COLO829 (cell line): ENCODE results near the gene CXCL5.
"Not testable (repeated sequence)": the region's sequence is repeated elsewhere in the genome, so short reads cannot be mapped to it uniquely, and the experiment has no call there.

ENCODE experiments used
- DNase-seq: peaks from one replicate; pipeline ENCODE4 v3.0.0; 2012; ENCODE audit warnings: low spot score

The CXCL5 gene

GRCh38 chr4:74015126-74015780, 16.8 kb upstream of the CXCL5 start:
- DNase-seq = no peak

- DNase-seq = no peak
These were observed 15.9 kb upstream of the CXCL5 start for GRCh38 chr4:74014332-74014731.

GRCh38 chr4:74013264-74013663, 14.8 kb upstream of the CXCL5 start:
- DNase-seq = no peak

GRCh38 chr4:74012130-74012529, 13.7 kb upstream of the CXCL5 start:
- DNase-seq = no peak

GRCh38 chr4:74009307-74009706, 10.8 kb upstream of the CXCL5 start:
- DNase-seq = no peak

- DNase-seq = peak; percentile 21
These were observed 7.6 kb upstream of the CXCL5 start for GRCh38 chr4:74006009-74006476.

GRCh38 chr4:74005528-74005927, 7.1 kb upstream of the CXCL5 start:
- DNase-seq = no peak

GRCh38 chr4:74004668-74005067, 6.2 kb upstream of the CXCL5 start:
- DNase-seq = no peak

- no peak for DNase-seq
These were observed 1.8 kb upstream of the CXCL5 start for GRCh38 chr4:74000301-74000700.

GRCh38 chr4:73992050-73992449, 6.4 kb downstream of the CXCL5 start:
- DNase-seq = no peak

- no peak for DNase-seq
These were observed 6.8 kb downstream of the CXCL5 start for GRCh38 chr4:73991742-73992000.

- no peak for DNase-seq
These were observed 7.3 kb downstream of the CXCL5 start for GRCh38 chr4:73990988-73991741.

- no peak for DNase-seq
These were observed 8.5 kb downstream of the CXCL5 start for GRCh38 chr4:73989928-73990327.

GRCh38 chr4:73989031-73989430, 9.4 kb downstream of the CXCL5 start:
- no peak for DNase-seq

GRCh38 chr4:73988061-73988460, 10.4 kb downstream of the CXCL5 start, which contains the start of gene PPBP:
TSS of gene PPBP (minus strand) at chr4:73988190. CDS start at chr4:73988103, 87 bp downstream.
- no peak for DNase-seq

GRCh38 chr4:73985528-73985852, 13.0 kb downstream of the CXCL5 start:
- DNase-seq = no peak

GRCh38 chr4:73984736-73985527, 13.5 kb downstream of the CXCL5 start:
- no peak for DNase-seq

- not testable (repeated sequence) for DNase-seq
These were observed 17.3 kb downstream of the CXCL5 start for GRCh38 chr4:73981175-73981574.

GRCh38 chr4:73979407-73979957, 19.0 kb downstream of the CXCL5 start:
- no peak for DNase-seq

GRCh38 chr4:73978886-73979285, 19.6 kb downstream of the CXCL5 start:
- DNase-seq = peak; percentile 38

- DNase-seq = no peak
These were observed 21.8 kb downstream of the CXCL5 start for GRCh38 chr4:73976716-73977115.

GRCh38 chr4:73976217-73976616, 22.3 kb downstream of the CXCL5 start:
- no peak for DNase-seq

- no peak for DNase-seq
These were observed 24.1 kb downstream of the CXCL5 start for GRCh38 chr4:73974352-73974751.
